Measurements from ENCODE around the gene MYBPC2. TPM values are rescaled to one million over a fixed set of nuclear protein-coding genes. Genes with fewer than 3 reads are reported as not detected.
"Not testable (repeated sequence)": the region's sequence is repeated elsewhere in the genome, so short reads cannot be mapped to it uniquely, and the experiment has no call there.

MYBPC2 gene
- 1.5 TPM for polyA plus RNA-seq (ENCODE audit: insufficient read length)
- long read RNA-seq, donor 1: 0 reads
- long read RNA-seq, donor 2: 0 reads
- long read RNA-seq, donor 3, partial matches to known transcripts: 0 of 2 reads
- long read RNA-seq, donor 3, other reads (novel, unspliced or antisense): 0 of 2 reads
- long read RNA-seq, donor 4: 0 reads
- long read RNA-seq, donor 5: 0 reads
- long read RNA-seq, donor 6: 0 reads
- long read RNA-seq, donor 7: 0 reads
- long read RNA-seq, donor 8: 0 reads

DNA sequence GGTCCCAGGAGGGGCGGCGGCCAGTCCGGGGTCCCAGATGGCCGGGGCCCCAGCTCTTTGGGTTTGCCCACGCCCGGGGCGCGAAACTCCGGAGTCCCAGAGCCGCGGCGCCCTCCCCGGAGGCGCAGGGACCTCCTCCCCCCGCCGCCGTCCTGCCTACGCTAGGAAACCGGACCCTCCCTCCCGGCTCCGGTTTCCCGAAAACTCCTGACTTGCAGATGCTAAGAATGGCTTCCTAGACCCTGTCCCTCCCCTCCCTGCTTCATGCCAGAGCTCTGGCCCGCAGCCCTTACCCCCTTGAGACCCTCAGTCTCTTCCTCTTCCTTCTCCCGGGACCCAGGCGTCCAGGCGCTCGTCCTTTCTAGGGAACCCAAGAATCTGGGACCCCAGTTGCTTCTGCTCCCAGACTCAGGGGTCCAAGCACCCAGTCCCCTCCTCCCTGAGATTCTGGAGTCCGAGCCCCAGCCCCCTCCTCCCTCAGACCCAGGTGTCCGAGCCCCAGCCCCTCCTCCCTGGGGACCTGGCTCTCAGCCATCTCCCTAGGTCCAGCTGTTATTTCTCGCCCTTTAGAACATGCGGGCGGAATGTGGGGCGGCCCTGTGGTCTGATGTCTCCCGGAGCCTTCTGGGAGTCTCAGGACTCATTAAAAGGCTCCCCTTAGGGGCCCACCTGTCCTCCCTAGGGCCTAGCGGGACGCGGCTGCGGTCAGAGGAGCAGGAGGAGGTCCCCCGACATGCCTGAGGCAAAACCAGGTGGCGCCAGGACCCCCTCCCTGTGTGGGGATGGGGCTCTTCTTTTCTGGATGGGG, at the start of gene MYBPC2:
MYBPC2 (plus strand) TSS at position 672 of the 808 bp plus-strand sequence; CDS start at position 734, 62 bp downstream.
- DNase-seq: peak; percentile 63

GRCh38 chr19:50383001-50383851, 49.5 kb upstream of the MYBPC2 start:
- DNase-seq: no peak

GRCh38 chr19:50383852-50384684, 48.6 kb upstream of the MYBPC2 start, which contains the start of gene POLD1:
TSS of gene POLD1 (plus strand) at chr19:50384347. CDS start at chr19:50398852, 14,505 bp downstream.
- DNase-seq: peak; percentile 95

GRCh38 chr19:50384685-50385535, 47.8 kb upstream of the MYBPC2 start:
- no peak for DNase-seq

DNA sequence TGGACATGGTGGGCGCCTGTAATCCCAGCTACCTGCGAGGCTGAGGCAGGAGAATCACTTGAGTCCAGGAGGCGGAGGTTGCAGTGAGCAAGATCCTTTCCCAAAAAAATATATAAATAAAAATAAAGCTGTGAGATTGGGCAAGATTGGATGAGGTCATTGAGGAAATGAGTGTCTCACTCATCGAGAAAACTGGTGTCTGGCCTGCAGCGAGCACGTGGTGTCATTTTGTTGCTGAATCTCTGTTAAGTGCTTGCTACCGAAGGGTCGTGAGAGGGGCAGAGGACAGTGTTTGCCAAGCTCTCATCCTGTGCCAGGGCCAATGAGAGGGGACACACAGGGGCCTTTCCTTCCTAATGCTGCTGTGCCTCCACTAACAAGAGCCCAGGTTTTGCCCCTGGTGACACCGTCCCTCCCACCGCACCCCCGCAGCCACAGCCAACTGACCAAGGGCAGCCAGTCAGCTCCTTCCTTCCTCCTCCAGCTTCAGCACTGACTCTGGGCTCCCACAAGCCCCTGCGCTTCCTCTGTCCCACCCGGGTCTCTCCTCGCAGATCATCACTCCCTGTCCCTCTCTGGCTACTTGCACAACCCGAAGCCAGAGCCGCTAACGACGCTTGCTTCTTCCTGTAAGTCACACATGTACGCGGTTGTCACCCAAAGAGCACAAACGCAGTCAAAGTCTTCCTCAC, 45.4 kb upstream of the MYBPC2 start:
- DNase-seq: no peak

DNA sequence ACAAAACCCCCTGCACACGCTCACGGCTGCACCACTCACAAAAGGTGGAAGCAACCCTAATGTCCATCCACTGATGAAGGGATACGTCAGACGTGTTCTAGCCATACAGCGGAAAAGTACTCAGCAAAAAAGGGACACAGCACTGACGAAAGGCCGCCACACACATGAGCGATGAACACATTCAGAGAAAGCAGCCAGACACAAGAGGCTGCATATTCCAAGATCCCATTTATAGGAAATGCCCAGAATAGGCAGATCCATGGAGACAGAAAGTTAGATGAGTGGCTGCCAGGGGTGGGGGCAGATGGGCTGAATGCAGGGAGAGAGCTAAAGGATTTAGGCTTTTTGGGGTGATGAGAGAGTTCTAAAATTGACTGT, 44.8 kb upstream of the MYBPC2 start:
- no peak for DNase-seq

- DNase-seq: not testable (repeated sequence)
These were observed 42.4 kb upstream of the MYBPC2 start for GRCh38 chr19:50390295-50390694.

DNA sequence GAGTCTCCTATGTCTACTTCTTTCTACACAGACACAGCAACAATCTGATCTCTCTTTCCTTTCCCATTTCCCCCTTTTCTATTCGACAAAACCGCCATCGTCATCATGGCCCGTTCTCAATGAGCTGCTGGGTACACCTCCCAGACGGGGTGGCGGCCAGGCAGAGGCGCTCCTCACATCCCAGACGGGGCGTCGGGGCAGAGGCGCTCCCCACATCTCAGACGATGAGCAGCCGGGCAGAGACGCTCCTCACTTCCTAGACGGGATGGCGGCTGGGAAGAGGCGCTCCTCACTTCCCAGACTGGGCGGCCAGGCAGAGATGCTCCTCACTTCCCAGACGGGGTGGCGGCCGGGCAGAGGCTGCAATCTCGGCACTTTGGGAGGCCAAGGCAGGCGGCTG, 41.7 kb upstream of the MYBPC2 start:
- DNase-seq: not testable (repeated sequence)

DNA sequence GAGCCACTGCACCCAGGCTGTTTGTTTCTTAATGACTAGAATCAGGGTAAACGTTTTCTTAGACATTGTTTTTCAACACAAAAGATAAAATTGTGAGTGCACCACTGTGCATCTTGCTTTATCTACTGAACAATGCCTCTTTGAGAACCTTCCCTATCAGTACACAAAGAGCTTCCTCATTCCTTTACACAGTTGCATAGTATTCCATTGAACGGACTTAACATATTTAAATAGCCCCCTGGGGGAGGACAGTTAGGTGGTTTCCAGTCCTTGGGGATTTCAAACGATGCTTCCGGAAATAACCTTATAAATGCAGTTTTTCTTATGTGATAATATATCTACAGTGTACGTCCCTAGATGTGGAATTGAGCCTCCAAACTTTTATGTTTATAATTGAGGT, 39.9 kb upstream of the MYBPC2 start:
- DNase-seq: no peak

DNA sequence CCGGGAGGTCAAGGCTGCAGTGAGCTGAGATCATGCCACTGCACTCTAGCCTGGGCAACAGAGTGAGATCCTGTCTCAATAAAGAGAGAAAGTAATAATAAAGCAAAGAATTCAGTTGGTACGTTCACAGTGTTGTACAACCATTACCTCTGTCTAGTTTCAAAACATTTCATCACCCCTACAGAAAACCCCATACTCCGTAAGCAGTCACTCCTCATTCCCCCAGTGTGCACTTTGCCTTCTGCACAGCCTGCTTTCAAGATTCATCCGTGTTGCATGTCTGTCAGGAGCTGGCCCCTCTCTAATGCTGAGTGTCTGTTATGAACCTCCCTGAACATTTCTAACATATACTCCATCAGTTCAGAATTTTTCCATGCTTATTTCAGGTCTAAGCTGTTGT, 39.1 kb upstream of the MYBPC2 start:
- DNase-seq: no peak

- no peak for DNase-seq
These were observed 38.7 kb upstream of the MYBPC2 start for GRCh38 chr19:50394017-50394416.

GRCh38 chr19:50398675-50399367, 33.9 kb upstream of the MYBPC2 start:
- no peak for DNase-seq

- DNase-seq: no peak
These were observed 33.3 kb upstream of the MYBPC2 start for GRCh38 chr19:50399368-50399745.

- no peak for DNase-seq
These were observed 30.9 kb upstream of the MYBPC2 start for GRCh38 chr19:50401605-50402450.

DNA sequence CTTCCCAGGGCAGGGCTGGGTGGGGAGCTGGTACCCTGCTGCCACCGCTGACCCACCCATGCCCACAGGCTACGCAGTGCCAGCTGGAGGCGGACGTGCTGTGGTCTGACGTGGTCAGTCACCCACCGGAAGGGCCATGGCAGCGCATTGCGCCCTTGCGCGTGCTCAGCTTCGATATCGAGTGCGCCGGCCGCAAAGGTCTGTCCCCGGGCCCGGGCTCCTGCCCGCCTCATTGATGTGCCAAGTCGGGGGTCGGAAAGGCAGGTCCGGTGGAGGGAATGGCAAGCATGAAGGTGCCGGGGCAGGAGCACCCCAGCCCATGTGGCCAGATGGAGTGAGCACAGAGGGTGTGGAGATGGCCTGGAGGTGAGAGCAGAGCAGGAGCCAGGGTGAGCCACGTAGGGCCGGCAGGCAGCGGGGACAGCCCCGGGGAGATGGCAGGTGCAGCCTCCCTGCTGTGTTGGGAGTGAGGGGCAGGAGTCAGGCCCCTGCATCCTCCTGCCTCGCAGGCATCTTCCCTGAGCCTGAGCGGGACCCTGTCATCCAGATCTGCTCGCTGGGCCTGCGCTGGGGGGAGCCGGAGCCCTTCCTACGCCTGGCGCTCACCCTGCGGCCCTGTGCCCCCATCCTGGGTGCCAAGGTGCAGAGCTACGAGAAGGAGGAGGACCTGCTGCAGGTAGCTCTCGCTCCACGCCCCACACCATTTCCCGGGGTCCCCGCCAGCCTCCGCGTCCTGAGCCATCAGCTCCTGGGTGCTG, 30.0 kb upstream of the MYBPC2 start:
- no peak for DNase-seq

DNA sequence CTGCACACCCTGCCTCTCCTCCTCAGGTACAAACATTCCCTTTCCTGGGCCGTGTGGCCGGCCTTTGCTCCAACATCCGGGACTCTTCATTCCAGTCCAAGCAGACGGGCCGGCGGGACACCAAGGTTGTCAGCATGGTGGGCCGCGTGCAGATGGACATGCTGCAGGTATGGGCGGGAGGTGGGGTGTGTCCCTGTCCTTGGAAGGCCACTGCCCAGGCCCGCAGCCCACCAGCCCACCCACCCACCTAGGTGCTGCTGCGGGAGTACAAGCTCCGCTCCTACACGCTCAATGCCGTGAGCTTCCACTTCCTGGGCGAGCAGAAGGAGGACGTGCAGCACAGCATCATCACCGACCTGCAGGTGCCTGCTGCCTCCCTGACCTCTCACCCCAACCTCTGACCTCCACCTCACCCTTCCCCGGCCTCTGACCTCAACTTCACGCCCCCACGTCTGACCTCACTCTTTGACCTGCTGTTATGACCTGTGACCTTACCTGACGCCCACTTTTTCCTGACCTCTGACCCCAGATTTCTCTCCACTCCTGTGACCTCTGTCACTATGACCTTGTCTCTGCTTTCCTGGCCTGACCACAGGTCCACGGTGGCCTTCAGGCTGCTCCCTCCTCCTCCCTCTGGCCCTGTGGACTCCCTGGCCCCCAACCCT, 26.4 kb upstream of the MYBPC2 start:
- DNase-seq: no peak

- no peak for DNase-seq
These were observed 25.9 kb upstream of the MYBPC2 start for GRCh38 chr19:50406829-50407228.
